ENCODE results near the gene NAA40. TPM values are rescaled to one million over a fixed set of nuclear protein-coding genes. Genes with fewer than 3 reads are reported as not detected.

NAA40 gene
- total and polyA plus RNA-seq, 2 of the 13 experiments (the other 11 are each of a cell fraction or from before 2014, with no cell fraction given) = 11.1 to 17.9 TPM

DNA sequence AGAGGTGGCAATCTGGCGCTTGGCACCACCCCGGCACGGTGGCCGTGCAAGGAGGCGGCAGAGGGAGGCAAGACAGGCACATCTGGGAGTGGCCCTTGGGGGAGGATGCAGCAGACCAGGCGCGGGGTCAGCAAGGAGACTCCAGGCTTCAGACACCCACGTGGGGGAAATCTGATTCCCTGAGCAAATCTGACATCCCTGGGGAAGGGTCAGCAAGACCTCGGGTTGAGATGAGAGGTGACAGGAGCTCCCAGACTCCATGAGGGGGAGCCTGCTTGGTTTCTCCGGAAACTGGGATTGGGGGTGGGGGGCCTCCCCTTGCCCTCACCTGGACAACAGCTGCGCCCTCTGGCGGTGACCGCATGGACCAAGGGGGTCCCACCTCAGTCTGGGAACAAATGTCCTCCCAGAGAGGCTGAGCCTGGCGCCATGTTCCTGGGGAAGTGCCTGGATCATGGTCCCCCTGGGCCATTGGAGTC, 17.8 kb upstream of the NAA40 start (continued):
- TF ChIP-seq, protein P1, sequence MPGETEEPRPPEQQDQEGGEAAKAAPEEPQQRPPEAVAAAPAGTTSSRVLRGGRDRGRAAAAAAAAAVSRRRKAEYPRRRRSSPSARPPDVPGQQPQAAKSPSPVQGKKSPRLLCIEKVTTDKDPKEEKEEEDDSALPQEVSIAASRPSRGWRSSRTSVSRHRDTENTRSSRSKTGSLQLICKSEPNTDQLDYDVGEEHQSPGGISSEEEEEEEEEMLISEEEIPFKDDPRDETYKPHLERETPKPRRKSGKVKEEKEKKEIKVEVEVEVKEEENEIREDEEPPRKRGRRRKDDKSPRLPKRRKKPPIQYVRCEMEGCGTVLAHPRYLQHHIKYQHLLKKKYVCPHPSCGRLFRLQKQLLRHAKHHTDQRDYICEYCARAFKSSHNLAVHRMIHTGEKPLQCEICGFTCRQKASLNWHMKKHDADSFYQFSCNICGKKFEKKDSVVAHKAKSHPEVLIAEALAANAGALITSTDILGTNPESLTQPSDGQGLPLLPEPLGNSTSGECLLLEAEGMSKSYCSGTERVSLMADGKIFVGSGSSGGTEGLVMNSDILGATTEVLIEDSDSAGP (CRISPR knock-in tag; IDR thresholded peaks at IDR 0.05; ENCODE audit: borderline replicate concordance) = 0 out of 2 replicates have a peak, but pooled peaks have one; percentile 64
- TF ChIP-seq ZBTB7B (CRISPR knock-in tag; IDR thresholded peaks at IDR 0.05) = peak; percentile 96
- TF ChIP-seq BRCA1 (CRISPR knock-in tag; IDR thresholded peaks at IDR 0.05) = no peak
- TF ChIP-seq GABPB1 (CRISPR knock-in tag; IDR thresholded peaks at IDR 0.05) = peak; percentile 62
- TF ChIP-seq AKAP8 (CRISPR knock-in tag; IDR thresholded peaks at IDR 0.05) = no peak
- peak; percentile 71; the same call in 1 of the 2 replicates for TF ChIP-seq ETV5 (CRISPR knock-in tag; IDR thresholded peaks at IDR 0.05; ENCODE audit: borderline replicate concordance)

DNA sequence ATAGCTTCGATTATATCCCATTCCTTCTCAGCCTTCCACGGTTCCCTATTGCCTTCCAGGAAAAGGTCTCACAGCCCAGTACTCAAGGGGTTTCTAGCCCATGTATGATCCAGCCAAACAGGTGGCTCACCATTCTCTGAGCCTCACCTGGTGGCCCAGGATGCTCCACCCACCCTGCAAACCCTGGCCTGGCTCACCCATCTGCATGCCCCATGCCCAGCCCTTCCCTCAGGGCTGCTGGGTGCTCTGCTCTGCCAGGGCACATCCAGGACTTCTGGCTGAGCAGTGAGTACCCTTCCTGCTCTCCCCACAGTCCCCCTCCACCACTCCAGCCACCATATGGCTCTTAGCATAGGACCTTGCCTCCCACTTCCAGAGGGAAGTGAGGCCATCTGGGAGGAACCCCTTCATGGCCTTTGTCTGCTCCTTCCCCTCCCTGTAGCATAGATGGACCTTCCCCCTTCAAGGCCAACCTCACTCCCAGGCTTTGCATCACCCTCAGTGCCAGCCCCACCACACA, 16.1 kb upstream of the NAA40 start:
- H3K4me1 ChIP-seq (ENCODE audit: insufficient read depth, low read length) = peaks cover 40% of the 10 kb centered on the region
- in situ Hi-C loops (cut with HindIII; ENCODE audit: extremely low pct_ligation_motif_present, low pct_unique_long_range_greater_than_20kb) (no loop called here), intact Hi-C loops (cut with micrococcal nuclease; ENCODE audit: unreplicated experiment) (no loop called here)
- H3K4me3 ChIP-seq (replicated peaks in 1 of 3; ENCODE audit: insufficient read depth in 1 of 3, low read depth in 2 of 3, low read length in 3 of 3) = no peak overlapping the region
- no peaks in the 10 kb centered on the region for H3K9me3 ChIP-seq (ENCODE audit: low read length)
- H3K79me2 ChIP-seq (ENCODE audit: insufficient read depth, low read length) = no peaks in the 10 kb centered on the region
- POLR2A ChIA-PET = no interaction called here
- FAIRE-seq (no peak), ATAC-seq (no peak), DNase-seq (ENCODE audit: low spot score) (no peak)
- no TSS peak for BruUV-seq (replicated peaks)
- CTCF ChIA-PET (ENCODE audit: low intra/inter-chr PET ratio, low total read pairs) = no interaction called here
- 26% methylated on average over 2 of the region's 2 CpGs for WGBS (ENCODE audit: low lambda C conversion rate)
- H3K36me3 ChIP-seq (replicated peaks in 1 of 2; ENCODE audit: control insufficient read depth in 1 of 2, insufficient read depth in 2 of 2, low read length in 2 of 2) = no peaks in the 10 kb centered on the region
- no peak overlapping the region for H3K4me2 ChIP-seq (ENCODE audit: low read depth, low read length)
- peaks cover 0 to 4% of the 10 kb centered on the region in 2 experiments; a peak in 2 of 5 replicates for H3K27me3 ChIP-seq (ENCODE audit: control insufficient read depth in 1 of 2, insufficient read depth in 2 of 2, low read length in 2 of 2)
- H3K27ac ChIP-seq (ENCODE audit: extremely low read length, insufficient read depth, low read length) = no peak overlapping the region
- H4K20me1 ChIP-seq (ENCODE audit: insufficient read depth, low read length) = no peaks in the 10 kb centered on the region
- H2AFZ ChIP-seq (ENCODE audit: low read length) = no peak overlapping the region
- no peak overlapping the region for H3K9ac ChIP-seq (ENCODE audit: insufficient read depth, low read depth, low read length)
- no peak for TF ChIP-seq KLF11 (CRISPR knock-in tag; IDR thresholded peaks at IDR 0.05)
- no peak for TF ChIP-seq CCDC6 (CRISPR knock-in tag; IDR thresholded peaks at IDR 0.05)
- TF ChIP-seq ZNF777 (CRISPR knock-in tag; IDR thresholded peaks at IDR 0.05) = no peak
- TF ChIP-seq, protein P2, sequence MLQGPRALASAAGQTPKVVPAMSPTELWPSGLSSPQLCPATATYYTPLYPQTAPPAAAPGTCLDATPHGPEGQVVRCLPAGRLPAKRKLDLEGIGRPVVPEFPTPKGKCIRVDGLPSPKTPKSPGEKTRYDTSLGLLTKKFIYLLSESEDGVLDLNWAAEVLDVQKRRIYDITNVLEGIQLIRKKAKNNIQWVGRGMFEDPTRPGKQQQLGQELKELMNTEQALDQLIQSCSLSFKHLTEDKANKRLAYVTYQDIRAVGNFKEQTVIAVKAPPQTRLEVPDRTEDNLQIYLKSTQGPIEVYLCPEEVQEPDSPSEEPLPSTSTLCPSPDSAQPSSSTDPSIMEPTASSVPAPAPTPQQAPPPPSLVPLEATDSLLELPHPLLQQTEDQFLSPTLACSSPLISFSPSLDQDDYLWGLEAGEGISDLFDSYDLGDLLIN (CRISPR knock-in tag; IDR thresholded peaks at IDR 0.05; ENCODE audit: borderline replicate concordance) = no peak
- TF ChIP-seq JARID2 (CRISPR knock-in tag; IDR thresholded peaks at IDR 0.05; ENCODE audit: insufficient replicate concordance) = no peak
- TF ChIP-seq GZF1 (CRISPR knock-in tag; IDR thresholded peaks at IDR 0.05) = no peak
- no peak for TF ChIP-seq ZNF33A (CRISPR knock-in tag; IDR thresholded peaks at IDR 0.05; ENCODE audit: borderline replicate concordance)
- no peak for TF ChIP-seq NRL (CRISPR knock-in tag; IDR thresholded peaks at IDR 0.05; ENCODE audit: borderline replicate concordance)
- TF ChIP-seq SRSF9 (IDR thresholded peaks at IDR 0.05; ENCODE audit: borderline replicate concordance, insufficient read depth, low read depth, low read length, poor library complexity, severe bottlenecking) = no peak
- TF ChIP-seq ZNF256 (CRISPR knock-in tag; conservative IDR thresholded peaks at IDR 0.05) = no peak
- TF ChIP-seq NCOA2 (CRISPR knock-in tag; IDR thresholded peaks at IDR 0.05) = no peak
- TF ChIP-seq, protein P3, sequence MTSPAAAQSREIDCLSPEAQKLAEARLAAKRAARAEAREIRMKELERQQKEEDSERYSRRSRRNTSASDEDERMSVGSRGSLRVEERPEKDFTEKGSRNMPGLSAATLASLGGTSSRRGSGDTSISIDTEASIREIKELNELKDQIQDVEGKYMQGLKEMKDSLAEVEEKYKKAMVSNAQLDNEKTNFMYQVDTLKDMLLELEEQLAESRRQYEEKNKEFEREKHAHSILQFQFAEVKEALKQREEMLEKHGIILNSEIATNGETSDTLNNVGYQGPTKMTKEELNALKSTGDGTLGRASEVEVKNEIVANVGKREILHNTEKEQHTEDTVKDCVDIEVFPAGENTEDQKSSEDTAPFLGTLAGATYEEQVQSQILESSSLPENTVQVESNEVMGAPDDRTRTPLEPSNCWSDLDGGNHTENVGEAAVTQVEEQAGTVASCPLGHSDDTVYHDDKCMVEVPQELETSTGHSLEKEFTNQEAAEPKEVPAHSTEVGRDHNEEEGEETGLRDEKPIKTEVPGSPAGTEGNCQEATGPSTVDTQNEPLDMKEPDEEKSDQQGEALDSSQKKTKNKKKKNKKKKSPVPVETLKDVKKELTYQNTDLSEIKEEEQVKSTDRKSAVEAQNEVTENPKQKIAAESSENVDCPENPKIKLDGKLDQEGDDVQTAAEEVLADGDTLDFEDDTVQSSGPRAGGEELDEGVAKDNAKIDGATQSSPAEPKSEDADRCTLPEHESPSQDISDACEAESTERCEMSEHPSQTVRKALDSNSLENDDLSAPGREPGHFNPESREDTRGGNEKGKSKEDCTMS (CRISPR knock-in tag; conservative IDR thresholded peaks at IDR 0.05) = no peak
- no peak for TF ChIP-seq ONECUT2 (CRISPR knock-in tag; IDR thresholded peaks at IDR 0.05)
- no peak for TF ChIP-seq REL (CRISPR knock-in tag; conservative IDR thresholded peaks at IDR 0.05)
